Measurements from ENCODE around the gene GALNT17.
"Not testable (repeated sequence)": the region's sequence is repeated elsewhere in the genome, so short reads cannot be mapped to it uniquely, and the experiment has no call there.

GALNT17 gene

GRCh38 chr7:71171476-71171875 lies 39.5 kb downstream of the GALNT17 start:
- no peak for DNase-seq

DNA sequence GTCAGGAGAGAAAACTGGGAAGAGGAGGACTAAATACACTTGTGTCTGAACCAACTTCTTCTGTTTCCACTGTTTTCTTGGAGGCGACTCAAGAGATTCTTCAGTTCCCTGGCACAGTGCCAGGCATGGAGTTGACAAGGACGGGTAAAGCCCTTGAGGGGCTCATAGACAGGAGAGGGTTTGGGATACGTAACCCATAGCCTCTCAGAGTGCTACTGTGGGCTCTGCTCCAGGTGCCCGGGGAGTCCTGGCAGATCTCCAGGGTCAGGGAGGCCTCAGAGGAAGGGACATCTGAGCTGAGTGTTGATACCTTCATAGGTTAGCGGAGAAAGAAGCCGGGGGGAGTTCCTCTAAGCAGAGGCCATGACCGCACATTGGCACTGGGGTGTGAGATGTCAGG lies 42.0 kb downstream of the GALNT17 start:
- no peak for DNase-seq

DNA sequence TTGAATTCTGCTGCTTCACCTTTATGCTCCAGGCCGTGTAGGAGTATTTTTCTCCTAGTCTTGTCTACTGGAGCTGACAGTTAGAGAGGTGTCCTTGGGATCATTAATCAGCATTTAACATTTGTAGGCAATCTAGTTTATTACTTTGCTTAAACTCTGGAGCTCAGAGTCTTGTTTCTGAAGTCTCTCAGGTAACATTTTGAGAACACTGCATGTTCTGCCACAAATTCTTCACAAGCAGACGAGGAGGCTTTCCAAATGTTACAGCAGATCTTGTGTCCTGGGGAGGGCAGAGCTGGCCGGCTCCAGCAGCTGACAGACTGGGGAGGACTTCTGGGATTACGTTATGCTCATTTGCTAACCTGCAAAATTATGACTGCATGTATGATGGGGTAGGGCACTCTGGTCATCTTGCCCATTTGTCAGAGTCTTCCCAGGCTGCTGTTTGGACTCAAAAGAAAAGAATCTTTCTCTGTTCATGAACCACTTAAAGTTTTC lies 50.5 kb downstream of the GALNT17 start:
- DNase-seq, result no peak

GRCh38 chr7:71184136-71184535 lies 52.2 kb downstream of the GALNT17 start:
- DNase-seq, result no peak

GRCh38 chr7:71184609-71185008 lies 52.7 kb downstream of the GALNT17 start:
- DNase-seq, result no peak

GRCh38 chr7:71186535-71187057 lies 54.7 kb downstream of the GALNT17 start:
- no peak for DNase-seq

GRCh38 chr7:71191771-71192170 lies 59.8 kb downstream of the GALNT17 start:
- no peak for DNase-seq

- DNase-seq, result no peak
Observed at GRCh38 chr7:71193099-71193810, 61.3 kb downstream of the GALNT17 start.

GRCh38 chr7:71198391-71198790 lies 66.4 kb downstream of the GALNT17 start:
- DNase-seq, result no peak

- no peak for DNase-seq
Observed at GRCh38 chr7:71198887-71199286, 66.9 kb downstream of the GALNT17 start.

GRCh38 chr7:71206184-71206583 lies 74.2 kb downstream of the GALNT17 start:
- no peak for DNase-seq

DNA sequence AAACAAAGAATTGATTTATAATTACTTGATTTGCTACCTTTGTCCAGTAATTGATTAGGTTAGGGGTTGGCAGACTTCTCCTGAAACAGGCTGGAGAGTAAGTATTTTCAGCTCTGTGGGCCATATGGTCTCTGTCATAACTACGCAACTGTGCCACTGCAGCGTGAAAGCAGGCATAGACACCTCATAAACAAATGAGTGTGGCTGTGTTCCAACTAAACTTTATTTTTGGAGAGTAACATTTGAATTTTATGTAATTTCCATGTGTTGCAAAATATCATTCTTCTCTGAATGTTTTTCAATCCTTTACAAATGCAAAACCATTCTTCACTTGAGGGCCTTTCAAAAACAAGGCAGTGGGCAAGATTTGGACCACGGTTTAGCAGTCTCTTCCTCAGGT lies 76.9 kb downstream of the GALNT17 start:
- DNase-seq, result no peak

DNA sequence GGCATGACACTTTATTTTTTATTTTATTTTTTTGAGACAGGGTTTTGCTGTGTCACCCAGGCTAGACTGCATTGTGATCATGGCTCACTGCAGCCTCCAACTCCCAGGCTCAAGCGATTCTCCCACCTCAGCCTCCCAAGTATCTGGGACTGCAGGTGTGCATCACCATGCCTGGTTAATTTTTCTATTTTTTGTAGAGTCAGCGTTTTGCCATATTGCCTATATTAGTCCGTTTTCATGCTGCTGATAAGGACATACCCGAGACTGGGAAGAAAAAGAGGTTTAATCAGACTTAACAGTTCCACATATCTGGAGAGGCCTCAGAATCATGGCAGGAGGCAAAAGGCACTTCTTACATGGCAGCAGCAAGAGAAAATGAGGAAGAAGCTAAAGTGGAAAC lies 77.5 kb downstream of the GALNT17 start:
- DNase-seq, result not testable (repeated sequence)

GRCh38 chr7:71210220-71210619 lies 78.3 kb downstream of the GALNT17 start:
- DNase-seq, result no peak

- not testable (repeated sequence) for DNase-seq
Observed at GRCh38 chr7:71212433-71212832, 80.5 kb downstream of the GALNT17 start.

DNA sequence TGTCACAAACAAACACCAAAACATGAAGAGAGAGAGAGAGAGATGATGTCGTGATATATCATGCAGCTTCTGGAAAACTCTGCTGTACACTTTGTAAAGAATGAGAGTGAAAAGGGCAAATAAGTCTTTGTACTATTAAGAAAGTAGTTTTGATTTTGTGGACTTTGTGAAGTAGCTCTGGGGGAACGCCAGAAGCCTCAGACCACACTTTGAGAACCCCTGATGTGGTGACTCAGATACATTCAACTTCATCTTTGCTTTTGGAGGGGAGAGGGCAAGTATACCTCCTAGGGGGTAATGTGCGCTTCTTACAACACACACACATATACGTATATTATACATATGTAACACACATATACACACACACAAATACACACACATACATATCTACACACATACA lies 84.3 kb downstream of the GALNT17 start:
- no peak for DNase-seq

- no peak for DNase-seq
Observed at GRCh38 chr7:71220210-71220695, 88.3 kb downstream of the GALNT17 start.

GRCh38 chr7:71221049-71221448 lies 89.1 kb downstream of the GALNT17 start:
- no peak for DNase-seq

GRCh38 chr7:71221549-71221948 lies 89.6 kb downstream of the GALNT17 start:
- DNase-seq, result no peak

DNA sequence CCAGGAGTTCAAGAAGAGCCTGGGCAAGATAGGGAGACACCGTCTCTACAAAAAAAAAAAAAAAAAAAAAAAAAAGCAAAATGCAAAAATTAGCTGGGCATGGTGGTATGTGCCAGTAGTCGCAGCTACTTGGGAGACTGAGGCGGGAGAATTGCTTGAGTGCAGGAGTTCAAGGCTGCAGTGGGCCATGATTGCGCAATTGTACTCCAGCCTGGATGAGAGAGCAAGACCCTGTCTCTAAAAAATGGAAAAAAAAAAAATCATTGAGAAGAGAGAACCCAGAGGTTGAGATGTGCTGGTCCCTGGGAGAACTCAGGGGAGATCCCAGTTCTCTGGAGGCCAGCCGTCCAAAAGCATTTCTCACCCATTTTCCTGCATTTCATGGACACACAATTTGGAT lies 95.2 kb downstream of the GALNT17 start:
- DNase-seq, result no peak

DNA sequence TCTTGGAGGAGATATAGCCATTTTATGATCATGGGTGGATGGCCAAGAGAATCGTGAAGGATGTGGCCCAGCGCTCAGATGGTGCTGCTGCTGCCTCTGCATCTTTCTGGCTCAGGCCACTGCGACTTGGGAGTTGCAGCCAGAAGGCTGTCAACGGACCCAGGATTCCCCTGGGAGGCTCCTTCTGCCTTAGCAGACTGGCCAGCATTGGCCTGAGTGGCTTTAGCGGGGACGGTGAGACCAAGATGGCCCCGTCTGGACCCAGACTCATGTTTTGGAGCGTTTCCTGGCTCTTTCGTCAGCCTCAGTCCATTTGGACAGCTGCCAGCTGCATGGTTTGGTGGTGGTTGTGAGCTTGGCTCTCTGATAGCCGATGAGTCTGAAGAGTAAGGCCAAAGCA lies 97.2 kb downstream of the GALNT17 start:
- DNase-seq, result no peak

DNA sequence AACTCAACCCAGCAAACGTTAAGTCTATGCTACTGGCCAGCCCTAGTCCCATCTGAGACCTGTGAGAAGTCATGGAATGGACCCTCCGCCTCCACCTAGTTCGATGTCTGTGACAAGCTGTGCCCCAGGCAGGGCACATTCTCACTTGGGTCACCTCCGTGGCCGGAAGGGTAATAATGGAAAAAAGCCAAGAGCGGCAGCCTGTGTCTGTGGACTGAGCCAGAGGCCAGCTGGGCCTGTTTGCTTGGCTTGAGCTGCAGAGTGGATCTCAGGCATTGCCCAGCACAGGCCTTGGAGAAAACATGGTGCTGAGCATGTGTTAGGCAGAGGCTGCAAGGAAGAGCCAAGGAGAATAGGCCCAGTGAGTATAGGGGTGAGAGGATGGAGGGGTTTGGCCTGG lies 97.8 kb downstream of the GALNT17 start:
- no peak for DNase-seq

GRCh38 chr7:71235253-71235652 lies 103.3 kb downstream of the GALNT17 start:
- no peak for DNase-seq

GRCh38 chr7:71236230-71237105 lies 104.5 kb downstream of the GALNT17 start:
- no peak for DNase-seq
